HT1080 (cell line): Measurements from ENCODE around the gene VBP1. TPM values are rescaled to one million over a fixed set of nuclear protein-coding genes. Genes with fewer than 3 reads are reported as not detected.
"Not testable (repeated sequence)": the region's sequence is repeated elsewhere in the genome, so short reads cannot be mapped to it uniquely, and the experiment has no call there.

Experiments used
- DNase-seq: peaks from one replicate; pipeline ENCODE4 v3.0.0-alpha.2; 2015; ENCODE audit warnings: low read depth
- total RNA-seq: library from RNA; depleted of rRNA; stranded (reverse); fragments of >200 nt; shearing (Covaris generic); gene quantifications from 2 replicates; pipeline ENCODE4 v1.2.3, GENCODE V29; 2014; rRNA removed

The VBP1 gene
- total RNA-seq, 1 experiment from 2014 or later: 53.7 TPM

DNA sequence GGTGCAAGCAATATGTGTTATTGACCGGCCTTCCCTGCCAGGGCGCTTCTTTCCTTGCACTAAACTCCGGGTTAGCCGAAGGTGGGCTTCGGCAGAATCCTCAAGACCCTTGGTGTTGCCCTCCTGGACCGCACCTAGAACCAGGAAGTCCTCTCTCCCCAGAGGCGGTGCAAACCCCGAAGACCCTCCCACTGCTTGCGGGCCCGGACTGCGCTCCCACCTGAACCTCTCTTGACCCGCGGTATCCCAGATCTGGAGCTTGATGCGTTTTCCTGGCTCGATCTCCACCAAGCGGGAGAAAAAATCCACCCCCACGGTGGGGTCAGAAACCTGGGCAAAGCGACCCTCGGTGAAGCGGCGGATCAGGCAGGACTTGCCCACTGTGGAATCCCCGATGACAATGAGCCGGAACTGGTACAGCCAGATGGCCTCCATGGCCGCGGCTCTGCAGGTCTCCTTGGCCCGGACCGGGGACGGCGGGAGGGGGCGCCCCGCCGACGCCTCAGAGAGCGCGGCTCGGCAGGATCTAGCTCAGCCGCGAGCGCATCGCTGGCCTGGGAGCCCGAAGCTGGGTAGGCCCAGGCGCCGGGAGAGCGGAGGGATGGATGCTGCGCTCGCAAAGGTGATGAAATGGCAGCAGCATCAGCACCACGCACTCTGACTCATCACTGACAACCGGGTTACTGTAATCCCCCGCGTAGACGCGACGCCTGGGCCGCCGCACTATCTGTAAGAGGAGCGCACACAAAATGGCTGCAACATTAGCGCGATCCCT is 47.8 kb downstream of the VBP1 start, which contains the start of gene RAB39B:
Gene RAB39B (minus strand): TSS at position 638 of the 775 bp plus-strand sequence. CDS start 203 bp downstream, at position 435.
- DNase-seq: peak; percentile 61

DNA sequence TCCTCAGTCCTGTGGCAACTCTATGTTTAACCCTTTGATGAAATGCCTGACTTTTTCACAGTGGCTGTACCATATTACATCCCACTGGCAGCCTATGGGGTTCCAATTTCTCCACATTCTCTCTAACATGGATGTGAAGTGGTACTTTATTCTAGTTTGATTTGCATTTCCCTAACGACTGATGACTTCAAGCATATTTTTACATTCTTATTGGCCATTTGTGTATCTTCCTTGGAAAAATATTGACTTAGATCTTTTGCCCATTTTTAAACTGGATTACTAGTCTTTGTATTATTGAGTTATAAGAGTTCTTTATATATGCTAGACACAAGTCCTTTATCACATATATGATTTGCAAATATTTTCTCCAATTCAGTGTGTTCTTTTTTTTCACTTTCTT is 50.2 kb downstream of the VBP1 start:
- DNase-seq: no peak

DNA sequence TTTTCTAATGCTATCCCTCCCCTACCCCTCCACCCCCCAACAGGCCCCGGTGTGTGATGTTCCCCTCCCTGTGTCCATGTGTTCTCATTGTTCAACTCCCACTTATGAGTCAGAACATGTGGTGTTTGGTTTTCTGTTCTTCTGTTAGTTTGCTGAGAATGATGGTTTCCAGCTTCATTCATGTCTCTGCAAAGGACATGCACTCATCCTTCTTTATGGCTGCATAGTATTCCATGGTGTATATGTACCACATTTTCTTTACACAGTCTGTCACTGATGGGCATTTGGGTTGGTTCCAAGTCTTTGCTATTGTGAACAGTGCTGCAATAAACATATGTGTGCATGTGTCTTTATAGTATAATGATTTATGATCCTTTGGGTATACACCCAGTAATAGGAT is 51.7 kb downstream of the VBP1 start:
- DNase-seq: not testable (repeated sequence)

DNA sequence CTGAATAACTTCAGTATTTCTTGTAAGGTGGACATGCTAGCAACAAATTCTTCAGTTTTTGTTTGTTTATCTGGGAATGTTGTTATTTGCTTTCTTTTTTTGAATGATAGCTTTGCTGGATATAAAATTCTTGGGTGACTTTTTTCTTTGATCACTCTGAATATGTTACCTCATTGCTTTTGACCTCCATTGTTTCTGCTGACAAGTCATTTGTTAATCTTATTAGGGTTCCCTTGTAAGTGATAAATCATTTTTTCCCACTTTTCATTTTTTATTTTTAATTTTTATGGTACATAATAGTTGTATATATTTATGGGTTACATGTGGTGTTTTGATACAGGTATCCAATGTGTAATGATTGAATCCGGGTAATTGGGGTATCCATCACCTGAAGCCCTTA is 54.7 kb downstream of the VBP1 start:
- DNase-seq: no peak

GRCh38 chrX:155279873-155280272 is 63.6 kb downstream of the VBP1 start:
- DNase-seq: no peak

Other genes starting within 250 kb of the VBP1 start
- 0.33 and 0.69 TPM in 2 replicates for gene F8, start 193.7 kb upstream of the VBP1 start, total RNA-seq
- gene FUNDC2, start 189.6 kb upstream of the VBP1 start, total RNA-seq: 44.9 and 46.5 TPM in 2 replicates
- 10.0 and 12.5 TPM in 2 replicates for gene CMC4, start 145.3 kb upstream of the VBP1 start, total RNA-seq
- 2.9 and 10.0 TPM in 2 replicates for gene MTCP1, start 145.3 kb upstream of the VBP1 start, total RNA-seq
- gene BRCC3, start 145.0 kb upstream of the VBP1 start, total RNA-seq: 15.0 and 16.2 TPM in 2 replicates
- gene RAB39B, start 48.0 kb downstream of the VBP1 start, total RNA-seq: 0.50 and 0.85 TPM in 2 replicates
- gene CLIC2, start 118.2 kb downstream of the VBP1 start, total RNA-seq: 0.16 and 0.60 TPM in 2 replicates
- gene F8A2, start 165.6 kb downstream of the VBP1 start, total RNA-seq: not detected in 2 replicates
- 0.06 and 1.6 TPM in 2 replicates for gene F8A3, start 242.2 kb downstream of the VBP1 start, total RNA-seq